OCI-LY3 (cell line): ENCODE data around the gene SORCS1.

Experiments
- H2AFZ ChIP-seq: fragments of 200-600, 300-600 bp; shearing (Covaris generic); 2 replicates; pipeline ENCODE4 v1.6.0; 2014; ENCODE audit warnings: antibody characterized with exemption, low read depth, low read length
- H3K27ac ChIP-seq: fragments of 200-600, 300-600 bp; sonication (generic); 2 replicates; pipeline ENCODE4 v1.5.1; 2014; ENCODE audit warnings: mild to moderate bottlenecking, low read length, moderate library complexity, mixed read lengths
- H3K27me3 ChIP-seq: fragments of 200-600, 300-600 bp; sonication (generic); 2 replicates; pipeline ENCODE4 v1.6.1; 2014; ENCODE audit warnings: low read depth, low read length, mixed read lengths
- H3K36me3 ChIP-seq: fragments of 200-600, 300-600 bp; sonication (generic); replicated peaks from 2 replicates; pipeline ENCODE3; 2014; ENCODE audit warnings: low read depth, low read length, mixed read lengths
- H3K4me1 ChIP-seq: fragments of 300-600, 200-600 bp; sonication (generic); 2 replicates; pipeline ENCODE4 v1.6.1; 2014; ENCODE audit warnings: low read length, mixed read lengths
- H3K4me2 ChIP-seq: fragments of 200-600, 300-600 bp; sonication (generic); 2 replicates; pipeline ENCODE4 v1.6.1; 2014; ENCODE audit warnings: low read length, mixed read lengths
- H3K4me3 ChIP-seq: fragments of 300-600, 200-600 bp; sonication (generic); 2 replicates; pipeline ENCODE4 v1.5.1; 2014; ENCODE audit warnings: antibody characterized with exemption, mild to moderate bottlenecking, low read length, moderate library complexity
- H3K79me2 ChIP-seq: fragments of 300-600, 200-600 bp; shearing (Covaris generic); 2 replicates; pipeline ENCODE4 v1.6.1; 2014; ENCODE audit warnings: mild to moderate bottlenecking, low read length, mixed read lengths
- H3K9ac ChIP-seq: fragments of 300-600, 200-600 bp; shearing (Covaris generic); 2 replicates; pipeline ENCODE4 v1.6.0; 2014; ENCODE audit warnings: mild to moderate bottlenecking, low read length, moderate library complexity
- H3K9me3 ChIP-seq: fragments of 200-600, 300-600 bp; shearing (Covaris generic); 2 replicates; pipeline ENCODE4 v1.6.1; 2014; ENCODE audit warnings: low read length, mixed read lengths; ENCODE audit not compliant: insufficient read depth
- H4K20me1 ChIP-seq: fragments of 200-600, 300-600 bp; sonication (generic); 2 replicates; pipeline ENCODE4 v1.6.1; 2016; ENCODE audit warnings: low read length, mixed read lengths; ENCODE audit not compliant: insufficient read depth
- EZH2phosphoT487 ChIP-seq: fragments of 200-600 bp; shearing (Covaris generic); IDR thresholded peaks from 2 replicates; pipeline ENCODE4 v1.6.1; 2018; ENCODE audit warnings: antibody characterized with exemption, mixed run types, low read depth
- TF ChIP-seq, protein P1 (sequence below): fragments of 200-600, 300-600 bp; sonication (generic); IDR thresholded peaks from 2 replicates; pipeline ENCODE4 v1.5.1; 2014; ENCODE audit warnings: antibody characterized with exemption, low read length, low read depth

Gene SORCS1

DNA sequence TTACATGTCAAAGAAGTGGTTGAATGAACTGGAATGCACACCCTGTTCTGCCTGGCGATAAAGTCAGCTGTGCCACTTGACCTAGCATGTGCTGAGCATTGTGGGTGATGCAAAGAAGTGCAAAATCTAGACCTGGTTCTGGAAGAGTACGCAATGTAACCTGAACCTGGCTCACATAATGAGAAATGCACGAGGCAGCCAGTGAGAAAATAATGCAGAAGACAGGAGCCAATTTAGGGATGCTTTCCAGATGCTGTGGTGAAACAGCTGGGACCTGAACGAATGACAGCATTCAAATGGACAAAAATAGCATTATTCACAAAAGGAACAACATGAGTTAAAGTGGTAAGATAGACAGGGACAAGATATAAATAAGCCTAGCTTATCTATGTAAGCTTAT is 402.6 kb downstream of the SORCS1 start:
- peaks cover 6% of the 10 kb centered on the region for H3K9me3 ChIP-seq
- no peaks in the 10 kb centered on the region for H3K79me2 ChIP-seq
- peaks cover 5% of the 10 kb centered on the region; the same call in 1 of the 2 replicates for H3K4me1 ChIP-seq
- H2AFZ ChIP-seq, result no peak overlapping the region
- H3K4me3 ChIP-seq, result no peak overlapping the region
- TF ChIP-seq, protein P1, sequence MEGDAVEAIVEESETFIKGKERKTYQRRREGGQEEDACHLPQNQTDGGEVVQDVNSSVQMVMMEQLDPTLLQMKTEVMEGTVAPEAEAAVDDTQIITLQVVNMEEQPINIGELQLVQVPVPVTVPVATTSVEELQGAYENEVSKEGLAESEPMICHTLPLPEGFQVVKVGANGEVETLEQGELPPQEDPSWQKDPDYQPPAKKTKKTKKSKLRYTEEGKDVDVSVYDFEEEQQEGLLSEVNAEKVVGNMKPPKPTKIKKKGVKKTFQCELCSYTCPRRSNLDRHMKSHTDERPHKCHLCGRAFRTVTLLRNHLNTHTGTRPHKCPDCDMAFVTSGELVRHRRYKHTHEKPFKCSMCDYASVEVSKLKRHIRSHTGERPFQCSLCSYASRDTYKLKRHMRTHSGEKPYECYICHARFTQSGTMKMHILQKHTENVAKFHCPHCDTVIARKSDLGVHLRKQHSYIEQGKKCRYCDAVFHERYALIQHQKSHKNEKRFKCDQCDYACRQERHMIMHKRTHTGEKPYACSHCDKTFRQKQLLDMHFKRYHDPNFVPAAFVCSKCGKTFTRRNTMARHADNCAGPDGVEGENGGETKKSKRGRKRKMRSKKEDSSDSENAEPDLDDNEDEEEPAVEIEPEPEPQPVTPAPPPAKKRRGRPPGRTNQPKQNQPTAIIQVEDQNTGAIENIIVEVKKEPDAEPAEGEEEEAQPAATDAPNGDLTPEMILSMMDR, result no peak
- TF ChIP-seq EZH2phosphoT487, result no peak
- H3K36me3 ChIP-seq, result no peaks in the 10 kb centered on the region
- no peak overlapping the region for H3K27ac ChIP-seq
- H3K4me2 ChIP-seq, result no peak overlapping the region
- no peaks in the 10 kb centered on the region for H4K20me1 ChIP-seq
- no peaks in the 10 kb centered on the region for H3K27me3 ChIP-seq
- H3K9ac ChIP-seq, result no peak overlapping the region

DNA sequence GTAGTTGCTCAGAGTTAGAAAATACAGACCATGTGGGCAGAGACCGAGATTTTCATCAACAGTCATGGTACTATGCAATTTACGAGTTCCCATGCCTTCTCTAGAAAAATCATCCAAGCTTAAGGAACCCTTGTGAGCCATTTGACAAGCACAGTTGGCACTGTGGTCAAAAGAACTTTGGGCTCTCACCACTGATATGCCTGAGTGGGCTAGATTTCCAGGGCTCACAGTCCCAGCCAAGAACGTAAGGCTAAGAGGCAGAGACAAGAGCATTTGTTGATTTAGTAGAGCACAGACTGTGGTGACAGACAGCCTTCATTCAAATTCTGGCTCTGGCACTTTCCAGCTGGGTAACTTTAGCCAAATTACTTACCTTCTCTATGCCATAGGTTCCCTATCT is 407.0 kb downstream of the SORCS1 start:
- no peaks in the 10 kb centered on the region for H3K27me3 ChIP-seq
- H3K79me2 ChIP-seq, result no peaks in the 10 kb centered on the region
- no peaks in the 10 kb centered on the region for H4K20me1 ChIP-seq
- no peak overlapping the region for H3K4me3 ChIP-seq
- no peak overlapping the region for H3K4me2 ChIP-seq
- peaks cover 8% of the 10 kb centered on the region for H3K9me3 ChIP-seq
- H3K9ac ChIP-seq, result no peak overlapping the region
- H2AFZ ChIP-seq, result no peak overlapping the region
- no peaks in the 10 kb centered on the region for H3K36me3 ChIP-seq
- no peak overlapping the region for H3K27ac ChIP-seq
- TF ChIP-seq, protein P1, result no peak
- no peak for TF ChIP-seq EZH2phosphoT487
- H3K4me1 ChIP-seq, result peaks cover 5% of the 10 kb centered on the region; the same call in 1 of the 2 replicates

DNA sequence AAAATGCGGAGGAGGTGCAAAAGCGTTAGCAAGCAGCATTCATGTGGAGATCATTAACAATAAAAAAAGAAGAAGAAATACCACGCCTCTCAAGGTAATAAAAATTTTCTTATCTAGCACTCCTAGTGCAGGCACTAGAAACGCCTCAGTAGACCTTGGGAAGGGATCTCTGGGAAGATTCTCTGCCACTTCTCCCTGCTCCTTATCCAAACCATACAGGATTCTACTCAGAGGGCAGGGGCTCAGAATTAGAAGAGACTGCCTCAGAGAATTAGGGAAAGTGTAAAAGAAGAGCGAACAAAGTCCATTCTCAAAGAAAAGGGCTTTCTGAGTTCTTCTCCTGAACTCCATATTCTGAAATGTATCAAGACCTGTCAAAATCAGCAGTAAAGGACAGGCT is 413.4 kb downstream of the SORCS1 start:
- no peaks in the 10 kb centered on the region for H4K20me1 ChIP-seq
- H2AFZ ChIP-seq, result no peak overlapping the region
- no peak overlapping the region for H3K9ac ChIP-seq
- H3K4me1 ChIP-seq, result no peaks in the 10 kb centered on the region
- no peaks in the 10 kb centered on the region for H3K36me3 ChIP-seq
- H3K79me2 ChIP-seq, result no peaks in the 10 kb centered on the region
- no peaks in the 10 kb centered on the region for H3K9me3 ChIP-seq
- no peak overlapping the region for H3K27ac ChIP-seq
- TF ChIP-seq, protein P1, result no peak
- TF ChIP-seq EZH2phosphoT487, result no peak
- H3K4me3 ChIP-seq, result no peak overlapping the region
- no peak overlapping the region for H3K4me2 ChIP-seq
- no peaks in the 10 kb centered on the region for H3K27me3 ChIP-seq

DNA sequence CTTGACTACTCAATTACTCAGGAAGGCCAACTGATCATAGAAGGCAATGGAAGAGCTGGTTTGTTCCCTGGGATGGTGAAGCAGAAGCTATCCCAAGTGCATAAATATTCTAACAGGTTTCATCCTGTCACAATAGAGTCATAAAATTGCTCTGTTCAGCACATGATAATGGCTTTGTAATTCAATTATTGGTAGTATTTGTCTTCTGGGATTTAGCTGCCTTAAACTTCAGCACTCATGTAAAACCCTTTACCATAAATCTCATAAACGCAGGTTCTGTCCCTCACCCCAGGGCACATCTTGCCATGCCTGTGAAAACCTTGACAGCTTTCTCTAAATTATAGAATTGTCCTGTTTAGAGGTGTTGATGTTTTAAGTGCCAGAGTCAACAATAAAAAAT is 417.6 kb downstream of the SORCS1 start:
- H3K9ac ChIP-seq, result no peak overlapping the region

More for the DNA sequence above, 417.6 kb downstream of the SORCS1 start:
- Histone ChIP-seq H3K36me3 (no peaks in the 10 kb centered on the region), H3K27me3 (no peaks in the 10 kb centered on the region), H3K27ac (no peak overlapping the region), H2AFZ (no peak overlapping the region), H3K9me3 (no peaks in the 10 kb centered on the region), H4K20me1 (no peaks in the 10 kb centered on the region), H3K4me2 (no peak overlapping the region), H3K4me1 (no peaks in the 10 kb centered on the region), H3K79me2 (no peaks in the 10 kb centered on the region), H3K4me3 (no peak overlapping the region)
- TF ChIP-seq, protein P1, result no peak
- TF ChIP-seq EZH2phosphoT487, result no peak
